PFSK-1 (cell line): ENCODE measurements around the gene PTGER3.

Source experiments
- POLR2AphosphoS5 ChIP-seq: IDR thresholded peaks from 2 replicates; pipeline ENCODE4 v1.6.1; 2012; ENCODE audit warnings: low read depth, mild to moderate bottlenecking, control low read depth, low read length, moderate library complexity
- REST ChIP-seq, 2 experiments: IDR thresholded peaks; 2 replicates each; pipeline versions ENCODE4 v1.6.1 to v1.8.0; 2011 to 2012; ENCODE audit warnings: low read depth in 2 of 2, low read length in 2 of 2, control low read depth in 1 of 2, inconsistent platforms in 1 of 2, mild to moderate bottlenecking in 1 of 2, moderate library complexity in 1 of 2; ENCODE audit not compliant: insufficient read depth in 1 of 2
- SIN3A ChIP-seq: IDR thresholded peaks from 2 replicates; pipeline ENCODE4 v1.6.1; 2012; ENCODE audit warnings: mild to moderate bottlenecking, low read length, moderate library complexity, borderline replicate concordance; ENCODE audit not compliant: insufficient read depth
- TAF1 ChIP-seq: IDR thresholded peaks from 2 replicates; pipeline ENCODE4 v1.6.1; 2012; ENCODE audit warnings: low read length, control low read depth, borderline replicate concordance; ENCODE audit not compliant: insufficient read depth

- TF ChIP-seq TAF1 = no peak
- no peak for TF ChIP-seq REST (IDR thresholded peaks at IDR 0.05; ENCODE audit: insufficient read depth in 1 of 2, low read depth in 2 of 2, low read length in 2 of 2)
- TF ChIP-seq SIN3A = no peak
- TF ChIP-seq POLR2AphosphoS5 = no peak
Measured at GRCh38 chr1:70963374-70963773, 84.2 kb downstream of the PTGER3 start.
